HG03469 (cell line): ENCODE measurements around the gene CYP2S1.
"Not testable (repeated sequence)": the region's sequence is repeated elsewhere in the genome, so short reads cannot be mapped to it uniquely, and the experiment has no call there.

Source experiments
- ATAC-seq: cut with Tn5 transposase; IDR thresholded peaks from one replicate; pipeline ENCODE4 v1.9.1; 2021; ENCODE audit warnings: mild to moderate bottlenecking, moderate library complexity, moderate number of reproducible peaks; ENCODE audit not compliant: unreplicated experiment

Gene CYP2S1

DNA sequence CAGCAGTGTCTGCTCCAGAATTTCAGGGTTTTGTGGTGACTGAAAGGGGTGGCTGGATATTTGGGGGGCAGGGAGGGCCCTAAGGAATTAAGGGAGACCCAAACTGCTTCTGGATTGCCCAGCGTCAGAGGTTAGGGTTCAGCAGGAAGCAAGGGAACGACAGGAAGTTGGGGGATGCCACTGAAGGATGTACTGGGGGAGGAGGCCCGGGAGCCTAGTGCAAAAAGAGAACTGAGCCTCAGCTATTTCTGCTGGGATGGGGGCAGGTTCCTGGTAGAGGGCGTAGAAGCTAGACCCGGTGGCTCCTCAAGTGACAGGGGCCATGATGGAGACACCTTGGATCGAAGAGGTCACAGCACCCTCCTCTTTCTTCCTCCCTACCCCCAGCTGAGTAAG lies 1.1 kb downstream of the CYP2S1 start:
- no peak for ATAC-seq

DNA sequence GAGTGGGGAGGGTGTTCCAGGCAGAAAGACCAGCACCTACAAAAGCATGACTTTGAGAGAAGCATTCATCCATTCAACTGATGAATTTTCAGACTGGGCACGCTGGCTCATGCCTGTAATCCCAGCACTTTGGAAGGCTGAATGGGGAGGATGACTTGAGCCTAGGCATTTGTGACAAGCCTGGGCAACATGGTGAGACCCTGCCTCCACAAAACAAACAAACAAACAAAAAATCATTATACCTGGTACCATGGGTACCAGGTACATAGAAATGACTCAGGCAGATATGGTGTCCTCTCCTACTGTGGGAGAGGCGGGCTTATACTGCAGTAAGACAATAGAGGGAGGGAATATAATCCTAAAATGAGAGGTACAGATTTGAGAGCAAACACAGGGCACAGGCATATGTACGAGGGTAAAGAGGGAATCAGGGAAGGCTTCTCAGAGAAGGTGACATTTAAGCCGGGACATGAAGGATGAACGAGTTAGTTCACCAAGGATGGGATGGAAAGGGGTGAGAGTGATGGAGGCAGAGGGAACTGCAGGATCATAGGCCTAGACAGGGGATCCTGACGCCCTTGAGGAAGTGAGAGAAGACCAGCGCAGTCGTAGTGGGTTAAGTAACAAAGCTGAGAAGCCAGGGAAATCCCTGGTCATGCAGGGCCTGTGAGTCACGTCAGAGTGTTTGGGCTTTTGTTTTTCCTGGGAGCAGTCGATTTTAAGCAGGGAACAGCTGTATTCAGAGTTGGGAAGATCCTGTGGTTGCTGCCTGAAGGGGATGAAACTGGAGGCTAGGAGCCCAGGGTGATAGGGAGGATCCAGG lies 2.9 kb downstream of the CYP2S1 start:
- no peak for ATAC-seq

DNA sequence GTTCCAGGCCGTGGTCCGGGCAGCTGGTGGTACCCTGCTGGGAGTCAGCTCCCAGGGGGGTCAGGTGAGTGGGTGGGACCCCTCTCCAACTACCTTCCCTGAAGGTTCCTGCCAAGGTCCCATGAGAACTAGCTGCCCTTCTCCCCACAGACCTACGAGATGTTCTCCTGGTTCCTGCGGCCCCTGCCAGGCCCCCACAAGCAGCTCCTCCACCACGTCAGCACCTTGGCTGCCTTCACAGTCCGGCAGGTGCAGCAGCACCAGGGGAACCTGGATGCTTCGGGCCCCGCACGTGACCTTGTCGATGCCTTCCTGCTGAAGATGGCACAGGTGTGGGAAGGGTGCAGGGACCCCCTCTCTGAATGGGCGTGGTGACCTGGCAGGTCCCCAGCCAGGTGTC lies 5.5 kb downstream of the CYP2S1 start:
- no peak for ATAC-seq

DNA sequence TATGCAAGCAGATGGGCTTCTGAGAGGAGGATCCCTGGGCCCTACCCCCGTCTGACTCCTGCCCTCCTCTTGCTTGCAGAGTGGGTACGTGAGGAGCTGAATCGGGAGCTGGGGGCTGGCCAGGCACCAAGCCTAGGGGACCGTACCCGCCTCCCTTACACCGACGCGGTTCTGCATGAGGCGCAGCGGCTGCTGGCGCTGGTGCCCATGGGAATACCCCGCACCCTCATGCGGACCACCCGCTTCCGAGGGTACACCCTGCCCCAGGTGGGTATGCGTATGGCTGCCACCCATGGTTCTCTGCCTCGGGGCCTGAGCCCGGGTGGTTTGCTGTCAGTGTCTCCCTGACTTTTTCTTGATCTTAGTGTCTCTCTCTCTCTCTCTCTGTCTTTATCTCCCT lies 10.4 kb downstream of the CYP2S1 start:
- ATAC-seq: no peak

DNA sequence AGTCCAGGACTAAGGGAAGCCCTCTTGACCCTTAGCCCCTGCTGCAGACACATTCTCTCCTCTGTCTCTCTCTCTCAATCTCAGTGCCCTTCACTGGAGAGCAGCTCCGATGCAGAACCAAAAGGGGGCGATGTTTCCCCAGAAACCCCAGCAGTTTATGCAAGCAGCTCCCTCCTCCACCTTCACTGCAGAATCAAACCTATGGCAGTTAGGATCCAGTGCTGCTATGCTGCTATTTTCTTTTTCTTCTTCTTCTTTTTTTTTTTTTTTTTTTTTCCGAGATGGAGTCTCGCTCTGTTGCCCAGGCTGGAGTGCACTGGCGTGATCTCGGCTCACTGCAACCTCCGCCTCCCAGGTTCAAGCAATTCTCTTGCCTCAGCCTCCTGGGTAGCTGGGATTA lies 11.3 kb downstream of the CYP2S1 start:
- ATAC-seq: not testable (repeated sequence)

DNA sequence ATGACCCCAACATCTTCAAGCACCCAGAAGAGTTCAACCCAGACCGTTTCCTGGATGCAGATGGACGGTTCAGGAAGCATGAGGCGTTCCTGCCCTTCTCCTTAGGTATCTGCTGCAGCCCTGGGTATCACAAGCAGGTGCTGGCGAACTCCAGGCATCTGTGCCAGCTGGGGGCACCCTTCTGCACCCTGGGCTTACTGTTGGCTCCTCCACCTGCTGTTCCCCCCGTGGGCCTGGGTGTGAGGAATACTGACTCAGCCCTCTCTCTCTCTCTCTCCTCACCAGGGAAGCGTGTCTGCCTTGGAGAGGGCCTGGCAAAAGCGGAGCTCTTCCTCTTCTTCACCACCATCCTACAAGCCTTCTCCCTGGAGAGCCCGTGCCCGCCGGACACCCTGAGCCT lies 13.0 kb downstream of the CYP2S1 start:
- no peak for ATAC-seq

DNA sequence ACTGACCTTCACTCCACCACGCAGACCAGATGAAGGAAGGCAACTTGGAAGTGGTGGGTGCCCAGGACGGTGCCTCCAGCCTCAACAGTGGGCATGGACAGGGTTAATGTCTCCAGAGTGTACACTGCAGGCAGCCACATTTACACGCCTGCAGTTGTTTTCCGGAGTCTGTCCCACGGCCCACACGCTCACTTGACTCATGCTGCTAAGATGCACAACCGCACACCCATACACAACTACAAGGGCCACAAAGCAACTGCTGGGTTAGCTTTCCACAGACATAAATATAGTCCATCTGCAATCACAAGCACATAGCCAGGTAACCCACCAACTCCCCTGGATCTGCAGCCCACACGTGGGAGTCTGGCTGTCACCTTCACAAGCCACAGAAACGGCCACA lies 13.4 kb downstream of the CYP2S1 start:
- ATAC-seq: no peak

DNA sequence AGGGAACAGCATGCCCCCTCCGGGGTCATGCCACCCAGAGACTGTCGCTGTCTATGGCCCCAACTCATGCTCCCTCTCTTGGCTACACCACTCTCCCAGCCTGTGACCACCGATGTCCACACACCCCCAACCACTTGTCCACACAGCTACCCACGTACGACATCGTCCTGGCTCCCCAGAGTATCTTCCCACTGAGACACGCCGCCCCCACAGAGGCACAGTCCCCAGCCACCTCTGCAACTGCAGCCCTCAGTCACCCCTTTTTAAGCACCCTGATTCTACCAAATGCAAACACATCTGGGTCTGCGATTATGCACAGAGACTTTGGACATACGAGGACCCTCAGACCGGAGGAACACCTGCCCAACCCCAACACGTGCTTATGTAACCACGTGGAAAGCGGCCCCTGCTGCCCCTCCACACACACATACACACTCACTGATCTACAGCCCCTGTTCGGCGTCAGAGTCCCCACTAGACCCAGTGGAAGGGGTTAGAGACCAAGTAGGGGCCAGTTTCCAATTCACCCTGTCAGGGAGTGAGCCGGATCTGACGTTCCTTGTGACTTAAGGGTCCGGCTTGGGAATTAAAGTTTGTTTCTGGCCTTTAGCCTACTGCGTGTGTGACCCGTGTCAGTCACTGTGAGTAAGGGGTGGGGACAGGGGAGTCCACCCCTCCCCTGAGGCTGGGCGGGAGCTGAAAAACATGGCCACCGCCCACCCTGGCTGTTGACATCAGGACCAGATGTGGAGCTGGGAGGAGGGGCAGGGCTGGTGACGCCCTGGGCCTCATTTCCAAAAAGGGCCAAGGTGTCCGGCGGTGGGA lies 14.1 kb downstream of the CYP2S1 start:
- ATAC-seq: no peak

DNA sequence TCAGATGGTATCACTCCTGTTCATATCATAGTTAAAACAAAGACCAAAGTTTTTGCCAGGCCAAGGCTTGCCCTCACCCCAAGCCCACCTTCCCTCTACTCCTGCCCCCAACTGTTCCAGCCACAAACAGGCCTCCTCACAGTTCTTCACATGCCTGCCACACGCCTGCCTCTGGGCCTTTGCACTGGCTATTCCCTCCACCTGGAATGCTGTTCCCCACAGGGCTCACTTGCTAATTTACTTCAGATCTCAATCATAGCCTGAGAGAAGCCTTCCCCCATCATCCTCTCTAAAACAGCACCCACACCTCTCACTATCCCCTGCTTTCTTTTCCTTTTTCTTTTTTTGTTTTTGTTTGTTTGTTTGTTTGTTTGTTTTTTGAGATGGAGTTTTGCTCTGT lies 21.1 kb downstream of the CYP2S1 start:
- no peak for ATAC-seq

DNA sequence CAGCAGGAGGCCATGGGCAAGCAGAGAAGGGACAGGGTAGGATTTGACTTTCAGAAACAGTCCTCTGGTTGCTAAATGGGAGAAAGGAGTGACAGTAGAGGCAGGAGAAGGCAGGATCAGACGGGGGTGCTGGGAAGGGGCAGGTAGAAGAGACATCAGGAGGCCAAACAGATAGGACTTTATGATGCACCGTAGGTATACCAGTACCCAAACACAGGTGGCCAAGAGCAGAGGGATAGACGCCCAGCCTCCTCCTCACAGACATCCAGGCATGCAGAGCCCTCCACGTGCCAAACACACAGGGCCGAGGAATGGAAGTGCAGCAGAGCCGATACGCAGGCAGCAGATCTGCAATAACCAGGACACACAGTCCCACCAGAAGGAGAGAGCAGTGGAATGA lies 24.7 kb downstream of the CYP2S1 start:
- ATAC-seq: no peak

DNA sequence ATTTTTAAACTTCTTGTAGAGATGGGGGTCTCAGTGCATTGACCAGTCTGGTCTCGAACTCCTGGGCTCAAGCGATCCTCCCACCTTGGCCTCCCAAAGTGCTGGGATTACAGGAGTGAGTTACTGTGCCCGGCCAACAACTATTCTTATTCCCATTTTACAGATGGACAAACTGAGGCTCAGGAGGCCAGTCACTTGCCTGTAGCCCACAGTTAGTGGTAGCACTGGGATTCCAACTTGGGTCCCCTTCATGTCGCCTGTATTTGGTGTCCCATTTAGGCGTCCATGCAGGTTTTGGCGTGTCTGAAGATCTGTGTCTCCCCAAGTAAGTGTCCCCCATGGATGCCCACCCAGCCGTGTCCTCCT lies 25.2 kb downstream of the CYP2S1 start:
- ATAC-seq: no peak

DNA sequence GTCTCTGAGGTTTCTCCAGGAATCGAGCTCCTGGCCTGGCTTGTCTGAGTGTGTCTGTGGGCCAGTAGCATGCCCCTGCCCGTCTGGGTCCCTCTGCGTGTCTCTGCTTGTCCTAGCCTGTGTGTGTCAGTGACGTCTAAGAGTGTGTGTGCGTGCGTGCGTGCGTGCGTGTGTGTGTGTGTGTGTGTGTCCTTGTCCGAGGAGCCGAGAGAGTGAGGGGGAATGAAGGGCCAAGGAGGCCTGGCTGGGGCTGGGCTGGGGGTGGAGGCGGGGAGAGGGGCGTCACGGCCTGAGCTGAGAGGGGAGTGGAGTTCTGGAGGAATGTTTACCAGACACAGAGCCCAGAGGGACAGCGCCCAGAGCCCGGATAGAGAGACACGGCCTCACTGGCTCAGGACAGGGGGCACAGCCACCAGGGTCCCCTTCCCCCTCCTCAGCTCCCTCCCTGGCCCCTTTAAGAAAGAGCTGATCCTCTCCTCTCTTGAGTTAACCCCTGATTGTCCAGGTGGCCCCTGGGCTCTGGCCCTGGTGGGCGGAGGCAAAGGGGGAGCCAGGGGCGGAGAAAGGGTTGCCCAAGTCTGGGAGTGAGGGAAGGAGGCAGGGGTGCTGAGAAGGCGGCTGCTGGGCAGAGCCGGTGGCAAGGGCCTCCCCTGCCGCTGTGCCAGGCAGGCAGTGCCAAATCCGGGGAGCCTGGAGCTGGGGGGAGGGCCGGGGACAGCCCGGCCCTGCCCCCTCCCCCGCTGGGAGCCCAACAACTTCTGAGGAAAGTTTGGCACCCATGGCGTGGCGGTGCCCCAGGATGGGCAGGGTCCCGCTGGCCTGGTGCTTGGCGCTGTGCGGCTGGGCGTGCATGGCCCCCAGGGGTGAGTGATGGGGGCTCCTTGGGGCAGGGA lies 25.8 kb downstream of the CYP2S1 start, which contains the start of gene AXL:
Gene AXL (plus strand): TSS at position 609 of the 893 bp plus-strand sequence. CDS start 170 bp downstream, at position 779.
- no peak for ATAC-seq

DNA sequence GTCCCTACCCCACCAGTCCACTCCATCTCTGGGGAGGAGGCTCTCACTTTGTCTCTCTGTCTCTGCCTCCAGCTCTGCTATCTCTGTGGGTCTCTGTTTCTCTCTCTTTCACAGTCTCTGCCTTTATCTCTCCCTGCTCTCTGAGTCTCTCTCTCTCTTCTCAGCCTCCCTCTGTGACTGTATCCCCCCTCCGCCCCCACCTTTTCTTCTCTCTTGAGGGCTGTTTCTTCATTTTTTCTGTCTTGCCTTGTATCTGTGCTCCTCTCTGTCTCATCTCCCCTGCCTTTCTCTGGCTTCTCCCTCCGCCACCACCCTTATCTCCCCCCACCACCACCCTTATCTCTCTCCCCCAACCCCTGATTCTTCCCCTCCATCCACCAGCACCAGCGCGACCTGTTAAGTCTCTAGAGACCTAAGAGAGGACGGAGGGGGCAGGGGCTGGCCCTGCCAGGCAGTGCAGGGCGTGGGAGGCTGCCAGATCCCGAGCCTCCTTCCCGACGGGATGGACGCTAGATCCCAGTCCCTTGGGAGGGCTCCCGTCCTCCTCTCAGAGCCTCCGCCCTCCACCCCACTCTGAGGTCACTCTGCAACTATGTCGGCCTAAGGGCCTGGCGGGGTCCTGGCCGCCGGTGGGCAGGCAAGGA lies 27.0 kb downstream of the CYP2S1 start:
- ATAC-seq: no peak

DNA sequence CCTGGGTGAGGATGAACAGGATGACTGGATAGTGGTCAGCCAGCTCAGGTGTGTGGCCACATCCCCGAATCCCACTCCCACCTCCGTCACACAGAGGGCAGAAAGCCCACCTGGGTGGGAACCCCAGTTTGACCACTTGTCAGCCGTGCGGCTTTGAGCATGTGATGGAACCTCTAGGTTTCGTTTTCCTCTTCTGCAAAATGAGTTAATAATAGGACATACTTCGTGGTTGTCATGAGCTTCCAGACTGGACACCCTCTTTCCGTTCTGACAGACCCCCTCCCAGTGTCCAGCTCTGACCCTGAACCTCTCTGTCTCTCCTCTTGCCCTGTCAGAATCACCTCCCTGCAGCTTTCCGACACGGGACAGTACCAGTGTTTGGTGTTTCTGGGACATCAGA lies 27.8 kb downstream of the CYP2S1 start:
- no peak for ATAC-seq

DNA sequence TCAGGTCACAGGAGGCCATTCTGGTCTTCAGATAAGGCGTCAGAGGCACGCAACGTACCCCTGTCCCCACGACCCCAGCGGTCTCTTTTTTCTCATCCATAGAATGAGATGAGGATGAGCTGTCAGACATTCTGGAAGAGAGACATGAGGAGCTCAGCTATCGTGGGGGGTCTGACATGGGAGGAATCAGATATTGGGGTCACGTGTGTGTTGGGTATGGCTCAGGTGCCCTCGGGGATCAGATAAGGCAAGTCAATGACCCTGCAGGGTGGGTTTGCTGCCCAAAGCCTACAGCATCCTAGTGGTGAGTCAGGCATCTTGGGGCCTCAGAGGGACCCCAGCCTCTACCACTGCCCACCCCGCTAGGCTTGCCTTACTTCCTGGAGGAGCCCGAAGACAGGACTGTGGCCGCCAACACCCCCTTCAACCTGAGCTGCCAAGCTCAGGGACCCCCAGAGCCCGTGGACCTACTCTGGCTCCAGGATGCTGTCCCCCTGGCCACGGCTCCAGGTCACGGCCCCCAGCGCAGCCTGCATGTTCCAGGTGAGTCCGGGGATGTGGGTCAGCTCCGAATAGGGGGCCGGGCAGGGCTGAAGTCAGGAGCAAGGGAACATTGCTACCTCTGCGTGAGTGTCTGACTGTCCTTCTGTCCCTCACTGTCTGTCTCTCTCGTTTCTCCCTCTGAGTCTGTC lies 28.6 kb downstream of the CYP2S1 start:
- ATAC-seq: no peak

DNA sequence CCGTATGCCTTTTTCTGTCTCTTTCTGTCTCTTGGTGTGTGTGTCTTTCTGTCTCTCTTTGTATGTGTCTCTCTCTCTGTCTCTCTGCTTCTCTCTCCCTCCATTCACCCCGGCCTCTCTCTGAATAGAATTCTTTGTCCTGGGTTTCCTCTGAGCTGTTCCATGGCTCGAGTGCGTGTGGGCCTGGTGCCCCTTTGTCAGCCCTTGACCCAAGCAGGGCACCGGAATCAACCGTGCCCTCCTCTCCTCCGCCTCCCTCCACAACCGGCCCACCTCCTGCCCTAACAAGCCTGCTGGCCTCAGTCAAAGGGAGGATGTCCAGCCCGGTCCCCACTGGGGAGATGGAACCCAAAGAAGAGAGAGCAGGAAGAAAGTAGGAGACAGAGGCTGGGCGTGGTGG lies 29.2 kb downstream of the CYP2S1 start:
- no peak for ATAC-seq

DNA sequence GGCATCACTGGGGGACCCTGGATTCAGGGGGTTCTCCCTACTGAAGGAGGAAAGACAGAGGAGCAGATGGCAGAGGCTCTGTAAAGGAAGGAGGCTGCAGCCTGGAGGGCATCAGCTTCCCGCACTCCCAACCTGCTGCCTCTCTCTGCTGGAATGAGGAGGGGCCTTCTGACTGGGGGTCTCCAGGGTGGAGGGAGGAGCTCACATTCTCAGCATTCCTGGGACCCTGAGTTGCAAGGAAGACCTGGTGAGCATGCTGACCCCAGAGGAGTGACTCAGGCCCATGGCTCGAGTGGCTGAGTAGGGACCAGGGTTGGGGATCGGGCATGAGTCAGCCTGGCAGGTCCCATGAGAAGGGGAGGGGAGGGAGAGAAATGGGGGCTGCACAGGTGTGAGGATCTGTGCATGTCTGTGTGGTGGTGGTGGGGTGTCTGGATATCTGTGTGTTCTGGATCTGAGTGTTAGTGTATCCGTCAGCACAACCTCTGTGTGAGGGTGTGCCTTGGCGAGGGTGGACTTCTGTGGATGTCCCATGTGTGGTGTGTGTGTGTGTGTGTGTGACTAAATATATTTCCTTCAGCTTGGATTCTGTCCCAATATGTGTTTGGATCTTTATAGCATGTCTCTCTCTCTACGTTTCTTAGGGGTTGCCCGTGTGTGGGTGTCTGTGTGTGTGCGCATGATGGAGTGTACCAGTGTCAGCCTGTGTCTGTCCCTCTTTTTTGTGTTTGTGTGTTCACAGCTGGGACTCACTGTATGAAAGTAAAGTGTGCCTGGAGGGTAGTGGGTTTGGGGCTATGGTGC lies 30.6 kb downstream of the CYP2S1 start:
- no peak for ATAC-seq

DNA sequence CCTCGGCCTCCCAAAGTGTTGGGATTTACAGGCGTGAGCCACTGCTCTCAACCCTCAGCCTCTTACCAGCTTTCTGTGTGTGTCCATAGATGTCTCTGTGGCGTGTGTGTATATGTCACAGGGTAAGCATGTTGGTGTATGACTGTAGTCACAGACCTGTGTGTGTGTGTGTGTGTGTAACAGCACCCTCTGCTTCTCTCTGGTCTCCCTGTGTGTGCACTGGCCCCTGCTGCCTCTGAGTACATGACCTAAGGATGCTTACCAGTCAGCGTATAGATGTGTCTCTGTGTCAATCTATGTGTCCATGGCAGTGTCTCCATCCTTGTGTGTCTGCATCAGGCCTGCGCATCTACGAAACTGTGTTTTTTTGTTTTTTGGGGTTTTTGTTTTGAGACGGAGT lies 31.6 kb downstream of the CYP2S1 start:
- no peak for ATAC-seq
